Body of pancreas (tissue), 4 donors: Measurements from ENCODE around the gene NR6A1. TPM values are rescaled to one million over a fixed set of nuclear protein-coding genes. Genes with fewer than 3 reads are reported as not detected.

Source experiments
- ATAC-seq: fragments of 150-250 bp; one replicate; pipeline ENCODE4 v1.9.1; 2016
- DNase-seq, 4 donors: peaks; one replicate each; pipeline ENCODE4 v3.0.0-alpha.2; 2019
- H3K27ac ChIP-seq, 4 donors: fragments of 200-600 bp; sonication (generic); 1 replicate in 3 of 4; 2 replicates in 1 of 4; pipeline versions ENCODE4 v1.5.1 to v1.6.1; 2016 to 2019; ENCODE audit warnings: mild to moderate bottlenecking in 1 of 4, mixed read lengths in 1 of 4, moderate library complexity in 1 of 4
- H3K27me3 ChIP-seq, 2 donors: fragments of 200-600 bp; sonication (generic); one replicate each; pipeline ENCODE4 v1.6.0; 2016; ENCODE audit warnings: mild to moderate bottlenecking in 1 of 2
- H3K36me3 ChIP-seq, 2 donors: fragments of 200-600 bp; sonication (generic); replicated peaks in 1 of 2; 2 replicates each; pipeline ENCODE4 v1.5.1; 2016; ENCODE audit warnings: low read depth in 2 of 2; ENCODE audit not compliant: insufficient read depth in 1 of 2
- H3K4me1 ChIP-seq: fragments of 200-600 bp; sonication (generic); one replicate; pipeline ENCODE4 v1.6.0; 2016
- H3K4me3 ChIP-seq, 2 donors: fragments of 200-600 bp; sonication (generic); 1 replicate in 1 of 2; 2 replicates in 1 of 2; pipeline ENCODE4 v1.5.1; 2016 to 2019
- H3K9me3 ChIP-seq, 3 donors: fragments of 200-600 bp; sonication (generic); 1 replicate in 2 of 3; 2 replicates in 1 of 3; pipeline ENCODE4 v1.5.1; 2016
- CTCF ChIP-seq, 7 experiments: fragments of 450-650 bp in 4 of 7; fragments of 200-600 bp in 3 of 7; sonication (generic) in 3 of 7; IDR thresholded peaks; one replicate each; pipeline ENCODE4 v1.5.1; 2016 to 2019; ENCODE audit warnings: antibody characterized with exemption in 7 of 7
- POLR2A ChIP-seq, 3 donors: fragments of 450-650 bp; IDR thresholded peaks; one replicate each; pipeline ENCODE4 v1.6.1; 2016; ENCODE audit warnings: antibody characterized with exemption in 3 of 3, mild to moderate bottlenecking in 2 of 3
- WGBS, 2 donors: methylation state at CpG; one replicate each; pipeline ENCODE4 v1.1.5; 2017; 5-methylcytosine and 5-hydroxymethylcytosine counted together
- intact Hi-C: fragments of 100-400 bp; cut with DNase I; formaldehyde crosslinking; loops from one replicate; pipeline ENCODE4 v1.15.1; 2023
- total RNA-seq, 2 donors: library from RNA; depleted of rRNA; stranded (reverse); fragments of >200 nt; gene quantifications; one replicate each; pipeline ENCODE4 v1.1.0, GENCODE V29; 2016

Gene NR6A1
- total RNA-seq, 2 donors from 2014 or later = 3.3 to 3.9 TPM

GRCh38 chr9:124789531-124789930 is 18.4 kb upstream of the NR6A1 start:
- ATAC-seq (no peak), DNase-seq (no peak)
- Histone ChIP-seq H3K9me3 (no peaks in the 10 kb centered on the region), H3K4me3 (no peak overlapping the region), H3K27me3 (no peaks in the 10 kb centered on the region), H3K4me1 (peaks cover 11% of the 10 kb centered on the region), H3K27ac (no peak overlapping the region), H3K36me3 (no peaks in the 10 kb centered on the region)
- TF ChIP-seq CTCF (IDR thresholded peaks at IDR 0.05) (no peak), POLR2A (IDR thresholded peaks at IDR 0.05) (no peak)
- intact Hi-C loops = loop anchor here (10.0 kb wide), 1 partner anchor 585 kb away; no protein-coding TSS in a partner anchor
- 80 to 90% methylated on average over 2 of the region's 2 CpGs for WGBS, 2 donors

- Histone ChIP-seq H3K27me3 (no peaks in the 10 kb centered on the region), H3K27ac (no peak overlapping the region), H3K36me3 (no peaks in the 10 kb centered on the region), H3K4me3 (no peak overlapping the region), H3K9me3 (no peaks in the 10 kb centered on the region), H3K4me1 (peaks cover 11% of the 10 kb centered on the region)
- 88 to 90% methylated on average over 3 of the region's 3 CpGs for WGBS, 2 donors
- ATAC-seq = no peak
- no peak for TF ChIP-seq POLR2A (IDR thresholded peaks at IDR 0.05)
- TF ChIP-seq CTCF (IDR thresholded peaks at IDR 0.05) = no peak
- intact Hi-C loops = loop anchor here (10.0 kb wide), 1 partner anchor 586 kb away; no protein-coding TSS in a partner anchor
- peak in 1 of 4 donors; percentile 1 for DNase-seq
Measured at GRCh38 chr9:124788542-124789217, 17.6 kb upstream of the NR6A1 start.

GRCh38 chr9:124786881-124787573 is 15.9 kb upstream of the NR6A1 start:
- no peak overlapping the region for H3K4me3 ChIP-seq
- H3K27me3 ChIP-seq = no peaks in the 10 kb centered on the region
- no peak for TF ChIP-seq POLR2A (IDR thresholded peaks at IDR 0.05)
- no peak for TF ChIP-seq CTCF (IDR thresholded peaks at IDR 0.05)
- no peak for ATAC-seq
- no peaks in the 10 kb centered on the region for H3K9me3 ChIP-seq
- 95 to 96% methylated on average over 5 to 19 of the region's 20 CpGs for WGBS, 2 donors
- no peaks in the 10 kb centered on the region for H3K4me1 ChIP-seq
- H3K36me3 ChIP-seq = no peaks in the 10 kb centered on the region
- intact Hi-C loops = loop anchor here (10.0 kb wide), 1 partner anchor 588 kb away; no protein-coding TSS in a partner anchor
- DNase-seq = peak in 2 of 4 donors; percentile 4 to 8
- H3K27ac ChIP-seq = no peak overlapping the region

GRCh38 chr9:124784509-124784908 is 13.4 kb upstream of the NR6A1 start:
- H3K27ac ChIP-seq = no peak overlapping the region
- 64 to 74% methylated on average over 2 of the region's 2 CpGs for WGBS, 2 donors
- H3K27me3 ChIP-seq = no peaks in the 10 kb centered on the region
- no peaks in the 10 kb centered on the region for H3K4me1 ChIP-seq
- intact Hi-C loops = loop anchor here (10.0 kb wide), 1 partner anchor 590 kb away; no protein-coding TSS in a partner anchor
- H3K4me3 ChIP-seq = no peak overlapping the region
- TF ChIP-seq POLR2A (IDR thresholded peaks at IDR 0.05) = no peak
- no peak for TF ChIP-seq CTCF (IDR thresholded peaks at IDR 0.05)
- no peaks in the 10 kb centered on the region for H3K9me3 ChIP-seq
- ATAC-seq (peak; percentile 33), DNase-seq (peak in 1 of 4 donors; percentile 2)
- H3K36me3 ChIP-seq = no peaks in the 10 kb centered on the region
